Esophagus muscularis mucosa (tissue), 4 donors: ENCODE measurements around the gene OPTC.

Source experiments
- EP300 ChIP-seq: sonication (generic); formaldehyde crosslinking; IDR thresholded peaks from one replicate; pipeline ENCODE4 v1.6.1; 2017; ENCODE audit warnings: antibody characterized with exemption
- POLR2A ChIP-seq: fragments of 450-650 bp; IDR thresholded peaks from one replicate; pipeline ENCODE4 v1.6.1; 2017; ENCODE audit warnings: antibody characterized with exemption, moderate library complexity, mild to moderate bottlenecking, low read depth
- POLR2AphosphoS5 ChIP-seq, 2 donors: sonication (generic); formaldehyde crosslinking; IDR thresholded peaks; one replicate each; pipeline ENCODE4 v1.6.1; 2017; ENCODE audit warnings: antibody characterized with exemption in 2 of 2
- TF ChIP-seq, protein P1 (sequence below), 3 experiments: fragments of 200-600 bp in 2 of 3; fragments of 450-650 bp in 1 of 3; sonication (generic) in 2 of 3; IDR thresholded peaks; one replicate each; pipeline ENCODE4 v1.5.1; 2017 to 2019; ENCODE audit warnings: antibody characterized with exemption in 3 of 3, mild to moderate bottlenecking in 2 of 3, moderate library complexity in 1 of 3

DNA sequence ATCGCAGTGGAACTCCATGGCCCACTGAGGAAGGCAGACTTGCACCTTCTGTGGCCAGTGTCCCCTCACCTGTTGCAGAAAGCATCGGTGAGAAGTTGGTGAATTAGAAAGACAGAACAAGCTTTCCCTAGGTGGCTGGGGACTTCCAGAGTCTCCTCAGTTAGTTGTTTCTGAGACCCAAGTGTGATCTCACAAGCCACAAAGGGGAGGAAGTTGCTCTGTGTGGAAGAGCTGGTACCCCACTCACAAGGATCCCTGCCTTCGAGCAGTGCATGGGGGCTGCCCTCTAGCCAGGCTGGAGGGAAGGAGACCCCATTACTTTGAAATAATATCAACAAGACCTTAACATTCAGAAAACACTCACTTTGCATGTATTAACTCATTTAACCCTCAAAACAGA, 16.2 kb upstream of the OPTC start:
- TF ChIP-seq, protein P1, sequence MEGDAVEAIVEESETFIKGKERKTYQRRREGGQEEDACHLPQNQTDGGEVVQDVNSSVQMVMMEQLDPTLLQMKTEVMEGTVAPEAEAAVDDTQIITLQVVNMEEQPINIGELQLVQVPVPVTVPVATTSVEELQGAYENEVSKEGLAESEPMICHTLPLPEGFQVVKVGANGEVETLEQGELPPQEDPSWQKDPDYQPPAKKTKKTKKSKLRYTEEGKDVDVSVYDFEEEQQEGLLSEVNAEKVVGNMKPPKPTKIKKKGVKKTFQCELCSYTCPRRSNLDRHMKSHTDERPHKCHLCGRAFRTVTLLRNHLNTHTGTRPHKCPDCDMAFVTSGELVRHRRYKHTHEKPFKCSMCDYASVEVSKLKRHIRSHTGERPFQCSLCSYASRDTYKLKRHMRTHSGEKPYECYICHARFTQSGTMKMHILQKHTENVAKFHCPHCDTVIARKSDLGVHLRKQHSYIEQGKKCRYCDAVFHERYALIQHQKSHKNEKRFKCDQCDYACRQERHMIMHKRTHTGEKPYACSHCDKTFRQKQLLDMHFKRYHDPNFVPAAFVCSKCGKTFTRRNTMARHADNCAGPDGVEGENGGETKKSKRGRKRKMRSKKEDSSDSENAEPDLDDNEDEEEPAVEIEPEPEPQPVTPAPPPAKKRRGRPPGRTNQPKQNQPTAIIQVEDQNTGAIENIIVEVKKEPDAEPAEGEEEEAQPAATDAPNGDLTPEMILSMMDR (IDR thresholded peaks at IDR 0.05): no peak
- TF ChIP-seq POLR2A: no peak
- TF ChIP-seq POLR2AphosphoS5 (IDR thresholded peaks at IDR 0.05): no peak
- no peak for TF ChIP-seq EP300
